ENCODE results near the gene VAMP2.
A peak's percentile ranks its signal among the peaks of the same experiment; 100 is the strongest.

VAMP2 gene

DNA sequence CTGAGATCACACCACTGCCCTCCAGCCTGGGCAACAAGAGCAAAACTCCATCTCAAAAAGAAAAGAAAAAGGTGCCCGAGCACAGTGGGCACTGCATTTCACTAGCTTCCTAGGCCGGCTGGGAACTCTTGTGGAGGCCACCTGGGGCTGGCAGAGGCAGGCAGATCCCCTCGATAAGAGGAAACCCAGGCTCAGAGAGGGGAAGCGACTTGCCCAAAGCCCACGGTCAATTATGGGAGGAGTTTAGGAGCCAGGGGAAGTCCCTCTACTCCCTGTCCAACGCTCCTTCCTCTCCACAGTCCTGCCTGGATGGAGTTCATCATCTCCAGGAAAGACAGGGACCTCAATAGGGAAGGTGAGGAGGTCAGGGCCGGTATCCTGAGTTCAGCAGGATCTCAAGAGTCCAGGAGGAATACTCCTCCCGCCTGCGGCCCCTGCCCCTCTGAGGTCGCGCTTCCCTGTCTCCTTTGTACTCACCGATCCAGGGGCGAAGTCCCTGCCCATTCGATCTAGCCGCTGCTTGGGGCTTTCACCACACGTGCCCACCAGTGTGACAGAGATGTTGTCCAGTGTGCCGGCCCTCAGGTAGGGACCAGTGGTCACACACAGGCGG lies 45.3 kb downstream of the VAMP2 start:
- DNase-seq (ENCODE audit: low read depth, low spot score), result no peak
- ChIA-PET CTCF (interaction anchor here (1.0 to 7.5 kb wide), 14 partner anchors 8 to 105 kb away, joined by 3 to 168 read pairs (median 28); partner anchors contain the start of genes ALOX12B, PER1 and VAMP2), POLR2A (no interaction called here)
- peak overlapping the region; percentile 73 for H3K4me3 ChIP-seq (ENCODE audit: low read depth, low read length)
- TF ChIP-seq, protein P1, sequence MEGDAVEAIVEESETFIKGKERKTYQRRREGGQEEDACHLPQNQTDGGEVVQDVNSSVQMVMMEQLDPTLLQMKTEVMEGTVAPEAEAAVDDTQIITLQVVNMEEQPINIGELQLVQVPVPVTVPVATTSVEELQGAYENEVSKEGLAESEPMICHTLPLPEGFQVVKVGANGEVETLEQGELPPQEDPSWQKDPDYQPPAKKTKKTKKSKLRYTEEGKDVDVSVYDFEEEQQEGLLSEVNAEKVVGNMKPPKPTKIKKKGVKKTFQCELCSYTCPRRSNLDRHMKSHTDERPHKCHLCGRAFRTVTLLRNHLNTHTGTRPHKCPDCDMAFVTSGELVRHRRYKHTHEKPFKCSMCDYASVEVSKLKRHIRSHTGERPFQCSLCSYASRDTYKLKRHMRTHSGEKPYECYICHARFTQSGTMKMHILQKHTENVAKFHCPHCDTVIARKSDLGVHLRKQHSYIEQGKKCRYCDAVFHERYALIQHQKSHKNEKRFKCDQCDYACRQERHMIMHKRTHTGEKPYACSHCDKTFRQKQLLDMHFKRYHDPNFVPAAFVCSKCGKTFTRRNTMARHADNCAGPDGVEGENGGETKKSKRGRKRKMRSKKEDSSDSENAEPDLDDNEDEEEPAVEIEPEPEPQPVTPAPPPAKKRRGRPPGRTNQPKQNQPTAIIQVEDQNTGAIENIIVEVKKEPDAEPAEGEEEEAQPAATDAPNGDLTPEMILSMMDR (IDR thresholded peaks at IDR 0.05; ENCODE audit: insufficient read depth, low read length, missing control alignments), result no peak

DNA sequence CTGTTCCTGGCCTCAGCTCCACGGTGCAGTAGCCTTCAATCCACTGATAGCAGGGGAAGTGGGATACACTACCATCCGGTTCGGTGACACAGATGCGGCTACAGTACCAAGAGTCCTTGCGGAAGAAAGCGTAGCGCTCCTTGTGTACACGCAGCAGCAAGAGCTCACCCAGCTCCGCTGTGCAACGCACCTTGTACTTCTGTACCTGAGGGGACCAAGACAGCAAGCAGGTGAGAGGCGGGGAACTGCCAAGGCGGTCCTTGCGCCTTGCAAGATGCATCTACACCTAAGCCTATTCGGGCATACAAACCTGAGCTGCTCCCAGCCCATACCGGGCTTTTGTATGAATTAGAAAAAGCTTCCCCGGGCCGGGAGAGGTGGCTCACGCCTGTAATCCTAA lies 46.0 kb downstream of the VAMP2 start:
- DNase-seq (ENCODE audit: low read depth, low spot score), result no peak
- TF ChIP-seq, protein P1 (IDR thresholded peaks at IDR 0.05; ENCODE audit: insufficient read depth, low read length, missing control alignments), result no peak
- ChIA-PET POLR2A (no interaction called here), CTCF (interaction anchor here (2.2 to 7.5 kb wide), 7 partner anchors 7 to 57 kb away, joined by 6 to 168 read pairs (median 69); partner anchors contain the start of gene ALOX12B)
- no peak overlapping the region for H3K4me3 ChIP-seq (ENCODE audit: low read depth, low read length)

DNA sequence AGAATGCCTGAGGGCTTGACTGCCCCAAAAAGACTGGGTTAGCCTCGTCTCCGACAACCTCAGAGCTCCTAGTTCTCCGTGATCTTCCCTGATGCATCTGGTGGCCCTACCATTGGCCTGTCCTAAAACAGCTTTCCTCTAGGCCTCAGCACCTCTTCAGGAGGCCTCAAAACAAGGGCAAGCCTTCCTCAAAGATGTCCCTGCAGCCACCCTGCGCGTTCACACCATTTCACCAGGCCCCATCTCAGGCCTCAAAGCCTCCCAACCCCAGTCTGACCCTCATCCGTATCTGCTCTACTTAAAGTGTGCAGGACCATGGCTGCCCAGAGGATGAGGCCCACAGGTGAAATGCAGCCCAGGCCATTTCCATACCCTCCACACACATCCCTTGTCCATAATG lies 51.8 kb downstream of the VAMP2 start:
- TF ChIP-seq, protein P1 (IDR thresholded peaks at IDR 0.05; ENCODE audit: insufficient read depth, low read length, missing control alignments), result no peak
- ChIA-PET CTCF (interaction anchor here (0.6 to 14.3 kb wide), 9 partner anchors 8 to 266 kb away, joined by 3 to 244 read pairs (median 22); partner anchors contain the start of genes ALOX12B and ALOXE3), POLR2A (no interaction called here)
- no peak overlapping the region for H3K4me3 ChIP-seq (ENCODE audit: low read depth, low read length)
- no peak for DNase-seq (ENCODE audit: low read depth, low spot score)

DNA sequence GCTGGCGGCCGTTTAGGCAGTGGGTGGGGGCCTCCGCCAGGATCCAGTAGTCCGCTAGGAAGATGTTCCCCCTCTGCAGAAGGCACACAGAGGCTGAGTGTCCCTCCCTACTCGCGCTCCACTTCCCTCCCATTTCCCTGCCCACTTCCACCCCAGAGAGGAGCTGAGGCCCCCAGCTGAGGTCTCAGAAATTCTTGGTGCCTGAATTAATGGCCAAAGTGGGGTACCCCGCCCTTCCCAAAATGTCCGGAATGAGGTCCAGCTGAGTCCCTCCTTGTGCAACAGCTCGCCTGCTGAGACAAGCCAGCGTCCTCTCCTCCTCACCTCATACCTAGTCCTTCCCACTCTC lies 52.3 kb downstream of the VAMP2 start:
- DNase-seq (ENCODE audit: low read depth, low spot score), result no peak
- POLR2A ChIA-PET, result no interaction called here
- no peak overlapping the region for H3K4me3 ChIP-seq (ENCODE audit: low read depth, low read length)
- CTCF ChIA-PET, result interaction anchor here (0.6 to 14.3 kb wide), 9 partner anchors 8 to 267 kb away, joined by 3 to 244 read pairs (median 22); partner anchors contain the start of genes ALOX12B and ALOXE3
- TF ChIP-seq, protein P1 (IDR thresholded peaks at IDR 0.05; ENCODE audit: insufficient read depth, low read length, missing control alignments), result no peak

DNA sequence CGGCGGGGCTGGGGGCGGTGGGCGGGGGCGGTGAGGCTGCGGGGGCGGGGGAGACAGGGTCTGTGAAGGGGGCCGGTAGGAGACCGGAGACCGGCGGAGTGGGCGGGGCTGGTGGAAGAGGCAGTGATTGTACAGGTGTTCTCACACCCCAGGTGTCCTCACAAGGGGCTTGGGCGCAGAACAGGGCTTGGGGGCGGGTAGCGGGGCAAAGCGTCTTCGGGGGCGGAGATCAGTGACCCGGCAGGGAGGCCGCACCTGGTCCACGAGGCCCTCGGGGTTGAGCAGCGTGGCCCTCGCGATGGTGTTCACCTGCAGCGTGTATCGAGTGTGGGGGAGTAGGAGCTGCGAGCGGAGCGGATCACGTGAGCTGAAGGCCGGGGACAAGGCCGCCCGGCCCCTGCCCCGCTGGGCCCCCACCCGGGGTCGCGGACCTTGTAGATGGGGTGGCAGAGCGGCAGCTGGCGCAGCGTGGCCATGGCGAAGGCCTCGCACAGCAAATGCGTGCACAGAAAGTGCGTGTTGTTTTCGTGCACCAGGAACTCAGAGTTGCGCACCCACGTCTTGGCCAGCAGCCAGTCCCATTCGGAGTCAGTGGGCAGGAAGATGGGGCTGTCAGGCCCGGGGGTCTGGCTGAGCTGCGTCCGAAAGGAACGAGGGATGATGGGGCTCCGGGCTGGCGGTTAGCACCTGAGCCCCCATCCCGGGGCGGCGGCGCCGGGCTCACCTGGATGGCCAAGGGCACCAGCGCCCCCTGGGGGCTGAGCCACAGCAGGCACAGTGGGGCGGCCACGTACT lies 52.9 kb downstream of the VAMP2 start:
- TF ChIP-seq, protein P1 (IDR thresholded peaks at IDR 0.05; ENCODE audit: insufficient read depth, low read length, missing control alignments), result peak; percentile 79
- ChIA-PET POLR2A (no interaction called here), CTCF (interaction anchor here (1.6 to 14.3 kb wide), 8 partner anchors 9 to 50 kb away, joined by 4 to 244 read pairs (median 34); partner anchors contain the start of genes ALOX12B and ALOXE3)
- DNase-seq (ENCODE audit: low read depth, low spot score), result no peak
- H3K4me3 ChIP-seq (ENCODE audit: low read depth, low read length), result peak overlapping the region; percentile 8; the same call in 1 of the 2 replicates

Data from AG04449 (cell line).